Bronchial epithelial cell (primary cell): ENCODE results near the gene CALD1. TPM values are rescaled to one million over a fixed set of nuclear protein-coding genes. Genes with fewer than 3 reads are reported as not detected.

Experiments
- DNase-seq: peaks from one replicate; pipeline ENCODE4 v3.0.0-alpha.2; 2010; ENCODE audit warnings: low read depth
- FAIRE-seq: peaks from 2 replicates; lab custom pipeline; 2011; peaks lifted over from hg19 to GRCh38; lab: Jason Lieb, UNC
- H3K27me3 ChIP-seq: 2 replicates; pipeline ENCODE4 v1.5.1; 2011; ENCODE audit warnings: low read length; ENCODE audit not compliant: control insufficient read depth, insufficient read depth
- H3K36me3 ChIP-seq: 2 replicates; pipeline ENCODE4 v1.5.1; 2011; ENCODE audit warnings: low read length; ENCODE audit not compliant: control insufficient read depth, insufficient read depth
- H3K4me3 ChIP-seq: 2 replicates; pipeline ENCODE4 v1.5.1; 2011; ENCODE audit warnings: mild to moderate bottlenecking, low read depth, low read length, control low read depth
- total RNA-seq: library from RNA; depleted of rRNA; stranded (reverse); fragments of >200 nt; gene quantifications from 2 replicates; pipeline ENCODE4 v1.2.1, GENCODE V29; 2014
- TF ChIP-seq, protein P1 (sequence below): IDR thresholded peaks from 2 replicates; pipeline ENCODE4 v1.5.1; 2011; ENCODE audit warnings: mild to moderate bottlenecking, moderate library complexity, low read length, control low read depth, inconsistent platforms; ENCODE audit not compliant: insufficient read depth, severe bottlenecking

The CALD1 gene
- total RNA-seq, 1 donor from 2014 or later: 71.3 TPM

DNA sequence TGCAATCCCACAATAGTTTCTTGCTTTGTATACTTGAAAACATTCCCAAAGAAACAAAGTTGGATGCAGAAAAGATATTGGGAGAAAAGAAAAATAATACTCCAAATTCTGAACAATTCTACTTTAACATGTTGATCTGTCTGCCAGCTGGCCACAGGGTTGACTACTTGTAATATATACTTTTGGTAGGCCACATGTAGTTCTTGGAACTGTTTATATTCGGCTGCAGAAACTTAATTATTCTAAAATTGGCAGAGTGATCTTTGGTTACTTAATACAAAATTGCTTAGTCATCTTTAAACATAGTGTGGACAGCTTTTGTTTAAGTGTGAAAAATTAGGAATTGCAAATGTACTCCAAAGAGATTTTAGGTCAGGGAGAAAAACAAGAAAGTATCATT lies 76.0 kb downstream of the CALD1 start:
- DNase-seq (no peak), FAIRE-seq (no peak)
- H3K4me3 ChIP-seq: no peak overlapping the region
- no peaks in the 10 kb centered on the region for H3K27me3 ChIP-seq
- TF ChIP-seq, protein P1, sequence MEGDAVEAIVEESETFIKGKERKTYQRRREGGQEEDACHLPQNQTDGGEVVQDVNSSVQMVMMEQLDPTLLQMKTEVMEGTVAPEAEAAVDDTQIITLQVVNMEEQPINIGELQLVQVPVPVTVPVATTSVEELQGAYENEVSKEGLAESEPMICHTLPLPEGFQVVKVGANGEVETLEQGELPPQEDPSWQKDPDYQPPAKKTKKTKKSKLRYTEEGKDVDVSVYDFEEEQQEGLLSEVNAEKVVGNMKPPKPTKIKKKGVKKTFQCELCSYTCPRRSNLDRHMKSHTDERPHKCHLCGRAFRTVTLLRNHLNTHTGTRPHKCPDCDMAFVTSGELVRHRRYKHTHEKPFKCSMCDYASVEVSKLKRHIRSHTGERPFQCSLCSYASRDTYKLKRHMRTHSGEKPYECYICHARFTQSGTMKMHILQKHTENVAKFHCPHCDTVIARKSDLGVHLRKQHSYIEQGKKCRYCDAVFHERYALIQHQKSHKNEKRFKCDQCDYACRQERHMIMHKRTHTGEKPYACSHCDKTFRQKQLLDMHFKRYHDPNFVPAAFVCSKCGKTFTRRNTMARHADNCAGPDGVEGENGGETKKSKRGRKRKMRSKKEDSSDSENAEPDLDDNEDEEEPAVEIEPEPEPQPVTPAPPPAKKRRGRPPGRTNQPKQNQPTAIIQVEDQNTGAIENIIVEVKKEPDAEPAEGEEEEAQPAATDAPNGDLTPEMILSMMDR: no peak
- no peaks in the 10 kb centered on the region for H3K36me3 ChIP-seq

DNA sequence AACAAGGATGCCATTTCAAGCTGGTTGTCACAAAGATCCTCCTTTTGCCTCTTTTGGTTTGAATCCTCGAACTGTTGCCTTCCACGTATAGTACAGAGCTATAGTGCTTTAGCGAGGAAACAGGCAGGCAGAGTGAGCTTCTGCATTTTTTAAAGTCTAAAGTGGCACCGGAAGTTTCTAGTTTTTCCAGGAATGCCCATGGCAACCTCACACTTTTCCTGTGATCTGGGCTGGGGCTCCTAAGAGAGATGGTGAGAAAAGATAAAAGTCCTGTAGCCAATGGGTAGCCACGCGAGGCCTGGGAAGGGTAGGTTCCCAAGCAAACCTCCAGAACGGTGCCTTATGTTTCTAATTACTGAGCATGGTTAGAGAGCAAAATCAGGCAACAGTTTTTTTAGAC lies 76.7 kb downstream of the CALD1 start:
- H3K36me3 ChIP-seq: no peaks in the 10 kb centered on the region
- no peak overlapping the region for H3K4me3 ChIP-seq
- no peak for DNase-seq
- TF ChIP-seq, protein P1: no peak
- FAIRE-seq: no peak
- no peaks in the 10 kb centered on the region for H3K27me3 ChIP-seq

DNA sequence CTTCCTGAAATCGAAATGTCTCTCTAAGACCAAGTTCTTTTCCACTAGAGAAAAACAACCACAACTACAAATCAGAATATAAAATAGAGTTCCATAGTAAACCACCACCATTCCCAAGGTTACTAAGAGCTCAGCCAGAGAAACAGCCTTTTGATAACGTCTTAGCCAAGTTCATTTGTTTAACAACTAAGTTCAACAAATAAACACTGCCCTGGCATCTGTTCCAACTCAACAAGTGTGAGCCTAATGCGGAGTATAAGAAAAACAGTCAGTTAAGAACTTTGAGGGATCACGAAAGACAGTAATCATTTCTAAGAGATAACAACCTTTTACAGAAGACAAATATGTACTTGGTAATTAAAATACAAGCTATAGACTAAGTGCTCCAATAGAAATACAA lies 77.3 kb downstream of the CALD1 start:
- FAIRE-seq: no peak
- DNase-seq: no peak
- peaks cover 2% of the 10 kb centered on the region for H3K36me3 ChIP-seq
- TF ChIP-seq, protein P1: no peak
- no peak overlapping the region for H3K4me3 ChIP-seq
- H3K27me3 ChIP-seq: no peaks in the 10 kb centered on the region

DNA sequence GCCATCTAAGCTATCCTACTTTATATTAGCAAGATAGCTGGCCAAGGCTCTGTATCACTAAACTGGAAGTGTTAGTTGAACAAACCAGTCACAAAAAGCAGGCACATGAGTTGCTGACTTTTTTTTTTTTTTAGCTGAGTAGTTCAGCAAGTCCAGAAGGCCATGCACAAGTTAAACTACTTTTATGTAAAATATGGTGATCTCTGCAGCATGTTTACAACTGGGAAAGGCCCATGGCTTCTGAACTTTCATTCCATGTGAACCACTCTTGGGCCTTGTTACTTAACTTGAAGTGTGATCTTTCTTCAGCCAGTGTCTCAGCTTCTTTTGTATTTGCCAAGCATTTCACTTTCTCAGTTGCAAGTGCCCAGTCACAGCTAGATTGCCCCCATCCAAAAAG lies 78.5 kb downstream of the CALD1 start:
- TF ChIP-seq, protein P1: no peak
- no peak for FAIRE-seq
- no peaks in the 10 kb centered on the region for H3K27me3 ChIP-seq
- H3K4me3 ChIP-seq: no peak overlapping the region
- peaks cover 2% of the 10 kb centered on the region for H3K36me3 ChIP-seq
- no peak for DNase-seq

DNA sequence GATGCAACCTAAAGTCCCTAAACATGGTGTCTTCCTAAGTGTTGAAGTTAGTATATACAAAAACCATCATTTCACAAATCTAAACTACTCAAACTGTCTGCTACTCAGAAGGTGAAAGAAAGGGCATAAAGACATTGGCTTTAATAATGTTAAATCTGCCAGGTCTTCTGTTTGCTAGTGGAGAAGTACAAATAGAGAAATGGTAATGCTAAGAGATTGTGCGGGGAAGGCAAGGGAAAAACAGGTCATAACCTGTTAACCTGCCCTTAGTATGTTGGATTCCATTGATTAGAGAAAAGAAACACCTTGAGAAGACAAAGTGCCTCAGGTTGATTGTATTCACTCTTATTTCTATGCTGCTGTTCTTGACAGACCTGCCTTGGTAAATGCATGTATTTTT lies 80.3 kb downstream of the CALD1 start:
- no peak for FAIRE-seq

More for the DNA sequence above, 80.3 kb downstream of the CALD1 start:
- TF ChIP-seq, protein P1: no peak
- H3K27me3 ChIP-seq: no peaks in the 10 kb centered on the region
- H3K36me3 ChIP-seq: peaks cover 2% of the 10 kb centered on the region
- H3K4me3 ChIP-seq: no peak overlapping the region
- DNase-seq: no peak
